Measurements from ENCODE around the gene GPC6. TPM values are rescaled to one million over a fixed set of nuclear protein-coding genes. Genes with fewer than 3 reads are reported as not detected.
A peak's percentile ranks its signal among the peaks of the same experiment; 100 is the strongest.

GPC6 gene
- total and polyA plus RNA-seq, 2 experiments from 2014 or later = 14.4 to 43.3 TPM

DNA sequence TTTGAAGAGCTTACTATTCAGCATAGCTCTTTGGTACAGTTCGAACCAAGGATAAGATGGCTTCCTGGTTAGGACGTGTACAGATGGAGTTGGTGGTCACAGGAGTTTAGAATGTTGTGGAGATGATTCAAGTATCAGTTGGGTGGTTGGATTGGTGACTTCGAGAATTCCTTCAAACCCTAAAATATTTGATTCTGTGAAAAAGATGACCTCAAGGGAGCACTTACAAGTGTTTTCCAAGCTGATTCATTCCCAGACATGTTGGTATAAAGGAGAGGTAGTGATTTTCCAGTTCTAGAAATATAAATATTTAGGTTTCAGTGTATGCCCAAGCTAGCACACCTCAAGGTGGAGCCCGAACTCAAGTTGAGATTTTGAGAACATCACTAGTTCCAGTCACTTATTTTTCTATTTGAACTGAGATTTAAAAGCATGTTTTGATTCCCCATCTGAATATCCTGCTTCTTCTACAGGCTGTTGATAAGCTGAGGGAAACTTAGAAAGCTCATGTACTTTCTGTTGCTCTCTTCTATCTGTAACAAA, 946.8 kb downstream of the GPC6 start:
- Histone ChIP-seq H3K27ac (no peak overlapping the region), H3K36me3 (no peaks in the 10 kb centered on the region), H3K27me3 (no peaks in the 10 kb centered on the region), H3K4me3 (no peak overlapping the region), H3K9me3 (ENCODE audit: low read depth) (no peaks in the 10 kb centered on the region), H3K4me1 (ENCODE audit: low read depth) (no peaks in the 10 kb centered on the region)
- DNase-seq (ENCODE audit: low read depth in 1 of 2, low spot score in 1 of 2) = no peak
- TF ChIP-seq, protein P1, sequence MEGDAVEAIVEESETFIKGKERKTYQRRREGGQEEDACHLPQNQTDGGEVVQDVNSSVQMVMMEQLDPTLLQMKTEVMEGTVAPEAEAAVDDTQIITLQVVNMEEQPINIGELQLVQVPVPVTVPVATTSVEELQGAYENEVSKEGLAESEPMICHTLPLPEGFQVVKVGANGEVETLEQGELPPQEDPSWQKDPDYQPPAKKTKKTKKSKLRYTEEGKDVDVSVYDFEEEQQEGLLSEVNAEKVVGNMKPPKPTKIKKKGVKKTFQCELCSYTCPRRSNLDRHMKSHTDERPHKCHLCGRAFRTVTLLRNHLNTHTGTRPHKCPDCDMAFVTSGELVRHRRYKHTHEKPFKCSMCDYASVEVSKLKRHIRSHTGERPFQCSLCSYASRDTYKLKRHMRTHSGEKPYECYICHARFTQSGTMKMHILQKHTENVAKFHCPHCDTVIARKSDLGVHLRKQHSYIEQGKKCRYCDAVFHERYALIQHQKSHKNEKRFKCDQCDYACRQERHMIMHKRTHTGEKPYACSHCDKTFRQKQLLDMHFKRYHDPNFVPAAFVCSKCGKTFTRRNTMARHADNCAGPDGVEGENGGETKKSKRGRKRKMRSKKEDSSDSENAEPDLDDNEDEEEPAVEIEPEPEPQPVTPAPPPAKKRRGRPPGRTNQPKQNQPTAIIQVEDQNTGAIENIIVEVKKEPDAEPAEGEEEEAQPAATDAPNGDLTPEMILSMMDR (IDR thresholded peaks at IDR 0.05; ENCODE audit: low read depth, low read length) = no peak

DNA sequence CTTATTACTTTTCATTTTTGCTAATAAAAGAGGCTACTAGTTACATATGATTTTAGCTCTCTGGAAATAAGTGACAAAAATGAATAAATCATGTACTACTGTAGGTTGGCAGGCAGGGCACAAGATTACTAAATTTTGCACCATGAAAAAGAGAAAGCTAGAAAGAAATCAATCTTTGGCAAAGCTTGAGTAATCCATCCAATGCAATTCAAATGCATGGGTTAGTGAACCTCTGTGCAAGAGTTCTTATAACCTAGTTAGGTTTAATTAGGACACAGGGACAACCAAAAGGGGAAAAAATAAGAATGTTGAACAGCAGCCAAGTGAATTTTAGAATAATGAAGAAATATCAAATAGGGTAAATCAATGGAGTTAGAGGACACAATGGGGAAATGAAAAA, 947.4 kb downstream of the GPC6 start:
- Histone ChIP-seq H3K4me3 (no peak overlapping the region), H3K4me1 (ENCODE audit: low read depth) (no peaks in the 10 kb centered on the region), H3K27me3 (no peaks in the 10 kb centered on the region), H3K9me3 (ENCODE audit: low read depth) (no peaks in the 10 kb centered on the region), H3K27ac (no peak overlapping the region), H3K36me3 (no peaks in the 10 kb centered on the region)
- TF ChIP-seq, protein P1 (IDR thresholded peaks at IDR 0.05; ENCODE audit: low read depth, low read length) = no peak
- DNase-seq (ENCODE audit: low read depth in 1 of 2, low spot score in 1 of 2) = no peak

DNA sequence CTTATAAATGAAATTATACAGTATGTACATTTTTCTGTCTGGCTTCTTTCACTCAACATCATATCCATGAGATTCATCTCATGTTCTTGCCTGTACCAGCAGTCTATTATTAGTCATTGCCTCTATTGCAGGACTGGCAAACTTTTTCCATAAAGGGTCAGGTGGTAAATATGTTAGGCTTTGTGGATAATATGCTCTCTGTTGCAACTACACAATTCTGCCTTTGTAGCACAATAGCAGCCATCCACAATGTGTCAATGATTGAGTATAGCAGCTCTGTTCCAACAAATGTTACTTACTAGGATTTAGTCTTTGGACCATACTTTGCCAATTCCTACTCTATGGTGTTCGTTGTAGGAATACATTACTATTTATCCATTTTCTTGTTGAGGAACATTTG, 948.5 kb downstream of the GPC6 start:
- no peak overlapping the region for H3K27ac ChIP-seq
- no peaks in the 10 kb centered on the region for H3K4me1 ChIP-seq (ENCODE audit: low read depth)
- H3K36me3 ChIP-seq = no peaks in the 10 kb centered on the region
- no peaks in the 10 kb centered on the region for H3K27me3 ChIP-seq
- no peaks in the 10 kb centered on the region for H3K9me3 ChIP-seq (ENCODE audit: low read depth)
- TF ChIP-seq, protein P1 (IDR thresholded peaks at IDR 0.05; ENCODE audit: low read depth, low read length) = no peak
- no peak for DNase-seq (ENCODE audit: low read depth in 1 of 2, low spot score in 1 of 2)
- no peak overlapping the region for H3K4me3 ChIP-seq

DNA sequence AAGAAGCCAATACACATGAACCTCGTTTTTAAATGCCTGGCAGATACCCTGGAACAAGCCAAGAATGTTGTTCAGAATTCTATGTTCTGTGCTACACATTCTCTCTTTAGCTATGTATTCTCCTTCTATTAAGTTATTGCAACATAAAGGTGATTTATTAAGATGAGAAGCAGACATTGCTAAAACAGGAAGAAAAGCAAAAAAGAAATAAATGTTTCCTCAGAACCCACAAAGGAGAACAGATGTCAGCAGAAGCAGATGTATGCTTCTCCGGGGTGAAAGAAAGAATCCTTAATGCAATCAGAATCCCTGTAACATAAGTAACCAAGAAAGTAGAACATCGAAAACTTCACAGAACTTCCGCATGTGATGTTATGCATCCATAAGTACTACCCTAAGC, 950.0 kb downstream of the GPC6 start:
- H3K27ac ChIP-seq = no peak overlapping the region
- H3K4me1 ChIP-seq (ENCODE audit: low read depth) = no peaks in the 10 kb centered on the region
- DNase-seq (ENCODE audit: low read depth in 1 of 2, low spot score in 1 of 2) = no peak
- no peaks in the 10 kb centered on the region for H3K9me3 ChIP-seq (ENCODE audit: low read depth)
- no peaks in the 10 kb centered on the region for H3K27me3 ChIP-seq
- H3K36me3 ChIP-seq = no peaks in the 10 kb centered on the region
- TF ChIP-seq, protein P1 (IDR thresholded peaks at IDR 0.05; ENCODE audit: low read depth, low read length) = no peak
- no peak overlapping the region for H3K4me3 ChIP-seq

DNA sequence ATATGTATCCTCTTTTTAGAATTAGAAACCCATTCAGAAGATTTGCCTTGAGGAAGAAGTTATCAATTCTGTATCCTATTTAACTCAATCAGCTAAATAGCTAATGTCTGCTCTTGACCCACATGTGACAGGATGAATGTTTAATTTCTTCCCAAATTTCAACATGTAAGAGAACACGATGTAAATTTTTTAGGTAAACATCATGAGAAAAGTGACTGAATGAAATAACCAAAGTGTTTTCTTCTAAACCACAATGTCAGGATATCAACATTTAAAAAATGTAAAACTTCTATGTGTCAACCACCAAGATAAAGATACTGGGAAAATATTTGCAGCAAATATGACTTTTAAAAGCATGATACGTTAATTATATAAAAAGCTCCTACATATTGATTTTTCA, 950.4 kb downstream of the GPC6 start:
- Histone ChIP-seq H3K4me3 (no peak overlapping the region), H3K4me1 (ENCODE audit: low read depth) (no peaks in the 10 kb centered on the region), H3K9me3 (ENCODE audit: low read depth) (no peaks in the 10 kb centered on the region), H3K27ac (no peak overlapping the region), H3K36me3 (no peaks in the 10 kb centered on the region), H3K27me3 (no peaks in the 10 kb centered on the region)
- peak in 1 of 2 donors; percentile 45 for DNase-seq (ENCODE audit: low read depth in 1 of 2, low spot score in 1 of 2)
- TF ChIP-seq, protein P1 (IDR thresholded peaks at IDR 0.05; ENCODE audit: low read depth, low read length) = no peak
